Right lobe of liver (tissue), 6 donors: ENCODE data around the gene TFE3. TPM values are rescaled to one million over a fixed set of nuclear protein-coding genes. Genes with fewer than 3 reads are reported as not detected.

Source experiments
- ATAC-seq, 4 donors: fragments of 200-7000 bp; cut with Tn5 transposase; one replicate each; pipeline ENCODE4 v1.9.1; 2020; ENCODE audit warnings: mild to moderate bottlenecking in 4 of 4, moderate library complexity in 4 of 4
- DNase-seq, 3 donors: peaks; one replicate each; pipeline ENCODE4 v3.0.0-alpha.2; 2020
- H3K27ac ChIP-seq, 3 donors: fragments of 200-600 bp; one replicate each; pipeline ENCODE4 v1.8.0; 2022
- H3K27me3 ChIP-seq, 2 donors: fragments of 200-600 bp; one replicate each; pipeline ENCODE4 v1.8.0; 2022
- H3K36me3 ChIP-seq, 4 donors: fragments of 200-600 bp; sonication (generic) in 1 of 4; one replicate each; pipeline versions ENCODE4 v1.5.1 to v1.8.0; 2017 to 2022; ENCODE audit warnings: control low read depth in 1 of 4
- H3K4me1 ChIP-seq, 4 donors: fragments of 200-600 bp; sonication (generic) in 1 of 4; one replicate each; pipeline versions ENCODE4 v1.5.1 to v1.8.0; 2017 to 2022; ENCODE audit warnings: control low read depth in 1 of 4
- H3K4me3 ChIP-seq, 3 donors: fragments of 200-600 bp; one replicate each; pipeline ENCODE4 v1.8.0; 2022
- H3K9me3 ChIP-seq, 4 donors: fragments of 200-600 bp; sonication (generic) in 1 of 4; one replicate each; pipeline versions ENCODE4 v1.5.1 to v1.8.0; 2017 to 2022; ENCODE audit warnings: control low read depth in 1 of 4
- CTCF ChIP-seq, 4 donors: fragments of 200-600 bp in 3 of 4; fragments of 450-650 bp in 1 of 4; IDR thresholded peaks; one replicate each; pipeline versions ENCODE4 v1.5.1 to v1.8.0; 2016 to 2022; ENCODE audit warnings: antibody characterized with exemption in 4 of 4, mild to moderate bottlenecking in 2 of 4
- POLR2A ChIP-seq: fragments of 450-650 bp; IDR thresholded peaks from one replicate; pipeline ENCODE4 v1.6.1; 2017; ENCODE audit warnings: antibody characterized with exemption, mild to moderate bottlenecking
- WGBS: methylation state at CpG from one replicate; pipeline ENCODE4 v1.1.6; 2018; ENCODE audit warnings: low coverage, low lambda C conversion rate; ENCODE audit not compliant: insufficient coverage; ENCODE audit errors: missing lambda C conversion rate; 5-methylcytosine and 5-hydroxymethylcytosine counted together
- intact Hi-C, 2 donors: fragments of 100-400 bp; cut with DNase I; formaldehyde crosslinking; loops; one replicate each; pipeline versions ENCODE4 v1.11.2 to v1.14.1; 2022
- total RNA-seq, 6 experiments: library from RNA; depleted of rRNA in 2 of 6; stranded (reverse); fragments of >200 nt in 2 of 6; fragmentation: NEBNext Ultra II Directional in 3 of 6; extraction: Animal tissue kit (Norgen Biotek cat#: 25700) in 3 of 6; gene quantifications; one replicate each; pipeline versions ENCODE4 v1.1.0 to v1.2.4, GENCODE V29; 2016 to 2023
- donor health status: DM: no; HTN: yes; CAD: no.
- donor health status: DM: no; HTN: no; CAD: no.
- donor health status: DM: no; HTN: no; CAD: no.
- donor health status: DM: no; HTN: yes; CAD: no.
- donor health status: DM: no; HTN: yes; CAD: no.

Gene TFE3
- total RNA-seq, 6 experiments from 2014 or later = 14.9 to 43.3 (median 23.3) TPM

GRCh38 chrX:49019050-49019449, 24.1 kb downstream of the TFE3 start:
- Histone ChIP-seq H3K4me3 (no peak overlapping the region), H3K9me3 (no peaks in the 10 kb centered on the region), H3K4me1 (peaks cover 0 to 9% (median 0%) of the 10 kb centered on the region in 4 donors), H3K36me3 (no peaks in the 10 kb centered on the region), H3K27me3 (no peaks in the 10 kb centered on the region), H3K27ac (peak overlapping the region in 1 of 3 donors; percentile 57)
- no peak for DNase-seq
- TF ChIP-seq CTCF (IDR thresholded peaks at IDR 0.05) (no peak), POLR2A (no peak)
- 52% methylated on average over 2 of the region's 2 CpGs for WGBS
- intact Hi-C loops = no loop called here
- ATAC-seq = no peak

GRCh38 chrX:49003696-49004095, 39.5 kb downstream of the TFE3 start:
- TF ChIP-seq POLR2A (no peak), CTCF (IDR thresholded peaks at IDR 0.05) (no peak)
- Histone ChIP-seq H3K27ac (no peak overlapping the region), H3K4me3 (no peak overlapping the region), H3K27me3 (no peaks in the 10 kb centered on the region), H3K36me3 (no peaks in the 10 kb centered on the region), H3K9me3 (no peaks in the 10 kb centered on the region), H3K4me1 (no peaks in the 10 kb centered on the region)
- ATAC-seq (no peak), DNase-seq (no peak)
- WGBS = 81% methylated on average over 5 of the region's 5 CpGs
- intact Hi-C loops = no loop called here

- no peaks in the 10 kb centered on the region for H3K4me1 ChIP-seq
- intact Hi-C loops = no loop called here
- WGBS = 26% methylated on average over 27 of the region's 38 CpGs
- ATAC-seq = peak; percentile 87 to 95 (median 94)
- H3K4me3 ChIP-seq = peak within 1 kb of the TSS; percentile 44 to 70 (median 65)
- no peaks in the 10 kb centered on the region for H3K9me3 ChIP-seq
- peak; percentile 62 to 82 (median 75) for DNase-seq
- H3K27ac ChIP-seq = peak within 1 kb of the TSS; percentile 83 to 96 (median 87)
- H3K36me3 ChIP-seq = no peaks in the 10 kb centered on the region
- H3K27me3 ChIP-seq = no peaks in the 10 kb centered on the region
- peak; percentile 65 for TF ChIP-seq POLR2A
- no peak for TF ChIP-seq CTCF (IDR thresholded peaks at IDR 0.05)
Observed at GRCh38 chrX:49002091-49002935, 40.8 kb downstream of the TFE3 start, which contains the start of gene GRIPAP1. GRIPAP1 (minus strand) TSS chrX:49002264; CDS start chrX:49002229, 35 bp downstream.

- Histone ChIP-seq H3K9me3 (no peaks in the 10 kb centered on the region), H3K4me1 (no peaks in the 10 kb centered on the region), H3K27ac (peak overlapping the region; percentile 30 to 87 (median 83)), H3K4me3 (peak overlapping the region; percentile 44 to 70 (median 65)), H3K36me3 (no peaks in the 10 kb centered on the region), H3K27me3 (no peaks in the 10 kb centered on the region)
- intact Hi-C loops = no loop called here
- 25% methylated on average over 16 of the region's 17 CpGs for WGBS
- DNase-seq = no peak
- TF ChIP-seq POLR2A (no peak), CTCF (IDR thresholded peaks at IDR 0.05) (no peak)
- peak; percentile 12 to 38 (median 24) for ATAC-seq
Observed at GRCh38 chrX:49001521-49002090, 41.6 kb downstream of the TFE3 start.
